ENCODE data around the gene DOCK4. TPM values are rescaled to one million over a fixed set of nuclear protein-coding genes. Genes with fewer than 3 reads are reported as not detected.

Gene DOCK4
- polyA plus RNA-seq, 2 of the 4 experiments (the other 2 are of a cell fraction) = 13.7 to 15.7 TPM

DNA sequence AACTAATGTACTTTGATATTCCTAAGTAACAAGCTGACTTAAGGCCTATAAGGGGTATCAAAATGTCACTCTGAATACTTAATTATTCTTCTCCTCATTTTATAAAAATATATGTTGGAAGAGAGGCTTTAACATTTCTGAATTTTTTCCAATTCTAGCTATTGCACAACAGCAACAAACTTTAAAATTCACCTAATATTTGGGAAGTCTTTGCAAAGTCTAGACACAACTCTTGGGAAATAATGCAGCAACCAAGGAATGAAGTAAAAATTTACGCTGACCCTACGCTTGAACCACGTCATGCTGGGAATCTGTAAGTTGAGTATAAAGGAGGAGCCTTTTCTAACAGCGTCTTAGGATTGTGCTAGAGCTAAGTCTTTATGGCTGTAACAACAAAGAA, 400.0 kb downstream of the DOCK4 start (continued):
- no peak for TF ChIP-seq MAFK (IDR thresholded peaks at IDR 0.05; ENCODE audit: partially characterized antibody)
- no peak for TF ChIP-seq ZFP36 (IDR thresholded peaks at IDR 0.05; ENCODE audit: borderline replicate concordance, partially characterized antibody)
- TF ChIP-seq JUNB (IDR thresholded peaks at IDR 0.05) = no peak
- TF ChIP-seq, protein P1, sequence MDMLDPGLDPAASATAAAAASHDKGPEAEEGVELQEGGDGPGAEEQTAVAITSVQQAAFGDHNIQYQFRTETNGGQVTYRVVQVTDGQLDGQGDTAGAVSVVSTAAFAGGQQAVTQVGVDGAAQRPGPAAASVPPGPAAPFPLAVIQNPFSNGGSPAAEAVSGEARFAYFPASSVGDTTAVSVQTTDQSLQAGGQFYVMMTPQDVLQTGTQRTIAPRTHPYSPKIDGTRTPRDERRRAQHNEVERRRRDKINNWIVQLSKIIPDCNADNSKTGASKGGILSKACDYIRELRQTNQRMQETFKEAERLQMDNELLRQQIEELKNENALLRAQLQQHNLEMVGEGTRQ (IDR thresholded peaks at IDR 0.05) = no peak
- TF ChIP-seq RCOR1 (IDR thresholded peaks at IDR 0.05; ENCODE audit: low read depth, low read length) = no peak
- no peak for TF ChIP-seq KDM5A (IDR thresholded peaks at IDR 0.05)
- TF ChIP-seq KDM1A (IDR thresholded peaks at IDR 0.05; ENCODE audit: low read depth) = no peak
- no peak for TF ChIP-seq TP53 (CRISPR knock-in tag; IDR thresholded peaks at IDR 0.05)

DNA sequence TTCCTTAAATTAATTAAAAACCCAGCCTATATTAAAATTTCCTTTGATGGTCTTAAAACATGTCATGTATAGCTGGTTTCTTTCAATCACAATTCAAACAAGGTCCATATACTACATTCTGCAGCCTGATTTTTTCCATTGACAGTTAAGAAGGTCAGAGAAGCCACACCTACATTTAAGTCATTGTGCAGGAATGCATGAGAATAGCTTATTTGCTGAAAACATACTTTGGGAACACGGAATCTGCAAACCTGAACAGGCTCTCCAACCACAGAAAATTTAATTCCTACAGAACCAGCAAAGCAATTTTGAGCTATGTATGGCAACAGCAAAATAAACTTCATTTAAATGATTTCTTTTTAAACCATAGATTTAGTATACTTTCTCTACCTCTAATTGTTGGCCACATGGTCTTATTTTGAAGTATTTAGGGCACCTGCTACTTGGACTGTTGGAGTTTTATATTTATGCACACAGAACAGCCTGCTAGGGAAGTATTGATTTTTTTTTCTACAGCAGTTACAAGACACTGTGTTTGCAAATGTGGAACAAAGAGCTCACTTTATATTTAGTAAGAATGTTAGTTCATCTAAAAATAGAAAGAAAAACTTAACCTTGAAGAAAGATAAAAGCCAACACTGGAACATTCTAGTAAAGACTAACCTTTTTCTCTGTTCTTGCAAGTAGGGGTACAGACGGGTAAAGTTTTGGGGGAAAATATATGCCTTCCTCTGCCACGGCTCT, 403.0 kb downstream of the DOCK4 start:
- Histone ChIP-seq H3K4me1 (peaks cover 6% of the 10 kb centered on the region; the same call in 1 of the 3 replicates), H3K27ac (no peak overlapping the region), H3K4me2 (no peak overlapping the region), H3K9me3 (no peaks in the 10 kb centered on the region), H3K4me3 (no peak overlapping the region)
- ATAC-seq = no peak
- DNase-seq (ENCODE audit: low read depth in 1 of 2, low spot score in 1 of 2) = no peak
- TF ChIP-seq RNF2 (IDR thresholded peaks at IDR 0.05; ENCODE audit: borderline replicate concordance, low read depth) (no peak), FOSB (CRISPR knock-in tag; IDR thresholded peaks at IDR 0.05) (no peak), NFE2L2 (conservative IDR thresholded peaks at IDR 0.05; ENCODE audit: low read length) (no peak), JUNB (IDR thresholded peaks at IDR 0.05) (no peak), SREBF2 (IDR thresholded peaks at IDR 0.05) (no peak), HOXB5 (CRISPR knock-in tag; IDR thresholded peaks at IDR 0.05) (no peak), MAZ (IDR thresholded peaks at IDR 0.05; ENCODE audit: borderline replicate concordance, low read depth, low read length) (no peak)
- POLR2A ChIA-PET = no interaction called here
- no peak for FAIRE-seq
- CTCF ChIA-PET = interaction anchor here (1.8 kb wide), 1 partner anchor 40 kb away, joined by 5 read pairs; no protein-coding TSS in a partner anchor
- whole genome bisulfite sequencing (ENCODE audit: missing lambda C conversion rate) = 74% methylated on average over 3 of the region's 3 CpGs

- no peak for FAIRE-seq
Observed at GRCh38 chr7:111802194-111802772, 403.9 kb downstream of the DOCK4 start.

More at GRCh38 chr7:111802194-111802772, 403.9 kb downstream of the DOCK4 start:
- Histone ChIP-seq H3K9me3 (no peaks in the 10 kb centered on the region), H3K4me2 (no peak overlapping the region), H3K4me3 (no peak overlapping the region), H3K4me1 (peaks cover 6% of the 10 kb centered on the region; the same call in 1 of the 3 replicates), H3K27ac (no peak overlapping the region)
- WGBS (ENCODE audit: missing lambda C conversion rate) = 90% methylated on average over 3 of the region's 3 CpGs
- no peak for TF ChIP-seq KDM5A (IDR thresholded peaks at IDR 0.05)
- no peak for TF ChIP-seq CEBPB (IDR thresholded peaks at IDR 0.05)
- TF ChIP-seq CHD4 (IDR thresholded peaks at IDR 0.05; ENCODE audit: borderline replicate concordance) = no peak
- TF ChIP-seq, protein P2, sequence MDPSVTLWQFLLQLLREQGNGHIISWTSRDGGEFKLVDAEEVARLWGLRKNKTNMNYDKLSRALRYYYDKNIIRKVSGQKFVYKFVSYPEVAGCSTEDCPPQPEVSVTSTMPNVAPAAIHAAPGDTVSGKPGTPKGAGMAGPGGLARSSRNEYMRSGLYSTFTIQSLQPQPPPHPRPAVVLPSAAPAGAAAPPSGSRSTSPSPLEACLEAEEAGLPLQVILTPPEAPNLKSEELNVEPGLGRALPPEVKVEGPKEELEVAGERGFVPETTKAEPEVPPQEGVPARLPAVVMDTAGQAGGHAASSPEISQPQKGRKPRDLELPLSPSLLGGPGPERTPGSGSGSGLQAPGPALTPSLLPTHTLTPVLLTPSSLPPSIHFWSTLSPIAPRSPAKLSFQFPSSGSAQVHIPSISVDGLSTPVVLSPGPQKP (IDR thresholded peaks at IDR 0.05; ENCODE audit: low read depth, low read length) = no peak
- no peak for TF ChIP-seq E2F6 (IDR thresholded peaks at IDR 0.05; ENCODE audit: borderline replicate concordance, low read depth)
- TF ChIP-seq JUNB (IDR thresholded peaks at IDR 0.05) = no peak
- TF ChIP-seq POLR2AphosphoS2 (conservative IDR thresholded peaks at IDR 0.05; ENCODE audit: low read length) = no peak
- TF ChIP-seq MAFK (IDR thresholded peaks at IDR 0.05; ENCODE audit: partially characterized antibody) = no peak
- no peak for TF ChIP-seq RCOR1 (IDR thresholded peaks at IDR 0.05; ENCODE audit: low read depth, low read length)
- TF ChIP-seq RAD21 (conservative IDR thresholded peaks at IDR 0.05 in 1 of 2, IDR thresholded peaks at IDR 0.05 in 1 of 2) = no peak
- no peak for TF ChIP-seq CBX2 (IDR thresholded peaks at IDR 0.05; ENCODE audit: borderline replicate concordance, low read depth)
- TF ChIP-seq ZSCAN20 (CRISPR knock-in tag; IDR thresholded peaks at IDR 0.05) = no peak
- no peak for TF ChIP-seq KDM1A (IDR thresholded peaks at IDR 0.05; ENCODE audit: low read depth)
- no peak for TF ChIP-seq ESRRA (IDR thresholded peaks at IDR 0.05; ENCODE audit: borderline replicate concordance, low read length)
- no peak for TF ChIP-seq RNF2 (IDR thresholded peaks at IDR 0.05; ENCODE audit: borderline replicate concordance, low read depth)
- TF ChIP-seq ZFP36 (IDR thresholded peaks at IDR 0.05; ENCODE audit: borderline replicate concordance, partially characterized antibody) = no peak
- no peak for TF ChIP-seq TFCP2L1 (CRISPR knock-in tag; IDR thresholded peaks at IDR 0.05)
- no peak for TF ChIP-seq EP300 (IDR thresholded peaks at IDR 0.05)
- ChIA-PET CTCF (interaction anchor here (0.7 to 1.8 kb wide), 2 partner anchors 39 to 684 kb away, joined by 3 to 5 read pairs; no protein-coding TSS in a partner anchor), POLR2A (no interaction called here)
- ATAC-seq = no peak
- no peak for DNase-seq (ENCODE audit: low read depth in 1 of 2, low spot score in 1 of 2)
